Measurements from ENCODE around the gene CLASP1. TPM values are rescaled to one million over a fixed set of nuclear protein-coding genes. Genes with fewer than 3 reads are reported as not detected.
A peak's percentile ranks its signal among the peaks of the same experiment; 100 is the strongest.
"Not testable (repeated sequence)": the region's sequence is repeated elsewhere in the genome, so short reads cannot be mapped to it uniquely, and the experiment has no call there.

CLASP1 gene
- total and polyA plus RNA-seq, 5 donors from 2014 or later = 8.7 to 72.1 (median 12.2) TPM

DNA sequence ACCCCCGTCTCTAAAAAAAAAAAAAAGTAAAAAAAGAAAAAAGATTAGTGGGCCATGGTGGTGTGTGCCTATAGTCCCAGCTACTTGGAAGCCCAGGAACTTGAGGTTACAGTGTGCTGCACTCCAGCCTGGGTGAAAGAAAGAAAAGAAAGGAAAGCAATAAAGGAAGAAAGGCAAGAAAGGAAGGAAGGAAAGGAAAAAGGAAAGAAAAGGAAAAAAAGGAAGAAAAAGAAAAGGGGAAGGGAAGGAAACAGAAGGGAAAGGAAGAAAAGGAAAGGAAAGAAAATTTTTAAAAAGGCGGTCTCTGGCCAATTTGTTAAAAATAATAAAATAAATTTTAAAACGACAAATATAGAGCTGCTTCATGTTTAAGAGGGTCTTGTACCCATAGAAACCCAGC is 192.9 kb downstream of the CLASP1 start:
- no peak for DNase-seq
- Mint-ChIP-seq H3K4me3 (no peak overlapping the region), H3K27me3 (no peaks in the 10 kb centered on the region), H3K9me3 (no peaks in the 10 kb centered on the region), H3K4me1 (peaks cover 0 to 4% (median 2%) of the 10 kb centered on the region in 4 donors), H3K27ac (no peak overlapping the region), H3K36me3 (peaks cover 48% of the 10 kb centered on the region)
- ATAC-seq (ENCODE audit: low read depth in 2 of 2) = no peak
- Histone ChIP-seq H3K4me1 (ENCODE audit: control insufficient read depth, insufficient read depth, low read length, poor library complexity, severe bottlenecking) (no peaks in the 10 kb centered on the region), H3K27me3 (ENCODE audit: control insufficient read depth, insufficient read depth, low read length) (no peaks in the 10 kb centered on the region), H3K27ac (ENCODE audit: insufficient read depth, low read length, poor library complexity, severe bottlenecking) (no peak overlapping the region), H3K4me3 (ENCODE audit: low read depth, low read length) (no peak overlapping the region), H3K9me3 (ENCODE audit: control insufficient read depth in 2 of 2, low read length in 2 of 2) (no peaks in the 10 kb centered on the region), H3K36me3 (ENCODE audit: control insufficient read depth, insufficient read depth, low read length) (peaks cover 74% of the 10 kb centered on the region)

- no peaks in the 10 kb centered on the region for H3K9me3 Mint-ChIP-seq
- ATAC-seq (ENCODE audit: low read depth in 2 of 2) (no peak), DNase-seq (no peak)
- H3K36me3 Mint-ChIP-seq = peaks cover 53% of the 10 kb centered on the region
- H3K4me1 ChIP-seq (ENCODE audit: control insufficient read depth, insufficient read depth, low read length, poor library complexity, severe bottlenecking) = no peaks in the 10 kb centered on the region
- no peaks in the 10 kb centered on the region for H3K9me3 ChIP-seq (ENCODE audit: control insufficient read depth in 2 of 2, low read length in 2 of 2)
- peaks cover 0 to 4% (median 2%) of the 10 kb centered on the region in 4 donors for H3K4me1 Mint-ChIP-seq
- H3K27ac Mint-ChIP-seq = peak overlapping the region in 1 of 3 donors; percentile 39
- peaks cover 75% of the 10 kb centered on the region for H3K36me3 ChIP-seq (ENCODE audit: control insufficient read depth, insufficient read depth, low read length)
- H3K27ac ChIP-seq (ENCODE audit: insufficient read depth, low read length, poor library complexity, severe bottlenecking) = no peak overlapping the region
- H3K4me3 Mint-ChIP-seq = no peak overlapping the region
- H3K27me3 Mint-ChIP-seq = no peaks in the 10 kb centered on the region
- H3K27me3 ChIP-seq (ENCODE audit: control insufficient read depth, insufficient read depth, low read length) = no peaks in the 10 kb centered on the region
- no peak overlapping the region for H3K4me3 ChIP-seq (ENCODE audit: low read depth, low read length)
These were observed 193.8 kb downstream of the CLASP1 start for GRCh38 chr2:121455446-121455845.

- peaks cover 53% of the 10 kb centered on the region for H3K36me3 Mint-ChIP-seq
- Histone ChIP-seq H3K4me3 (ENCODE audit: low read depth, low read length) (no peak overlapping the region), H3K9me3 (ENCODE audit: control insufficient read depth in 2 of 2, low read length in 2 of 2) (no peaks in the 10 kb centered on the region), H3K36me3 (ENCODE audit: control insufficient read depth, insufficient read depth, low read length) (peaks cover 75% of the 10 kb centered on the region), H3K27ac (ENCODE audit: insufficient read depth, low read length, poor library complexity, severe bottlenecking) (no peak overlapping the region), H3K4me1 (ENCODE audit: control insufficient read depth, insufficient read depth, low read length, poor library complexity, severe bottlenecking) (no peaks in the 10 kb centered on the region), H3K27me3 (ENCODE audit: control insufficient read depth, insufficient read depth, low read length) (no peaks in the 10 kb centered on the region)
- ATAC-seq (ENCODE audit: low read depth in 2 of 2) (no peak), DNase-seq (no peak)
- H3K9me3 Mint-ChIP-seq = no peaks in the 10 kb centered on the region
- H3K27ac Mint-ChIP-seq = no peak overlapping the region
- peaks cover 0 to 4% (median under 1%) of the 10 kb centered on the region in 4 donors for H3K4me1 Mint-ChIP-seq
- no peaks in the 10 kb centered on the region for H3K27me3 Mint-ChIP-seq
- no peak overlapping the region for H3K4me3 Mint-ChIP-seq
These were observed 194.6 kb downstream of the CLASP1 start for GRCh38 chr2:121454549-121455090.

GRCh38 chr2:121451398-121451797 is 197.9 kb downstream of the CLASP1 start:
- Histone ChIP-seq H3K27me3 (ENCODE audit: control insufficient read depth, insufficient read depth, low read length) (no peaks in the 10 kb centered on the region), H3K4me1 (ENCODE audit: control insufficient read depth, insufficient read depth, low read length, poor library complexity, severe bottlenecking) (no peaks in the 10 kb centered on the region), H3K27ac (ENCODE audit: insufficient read depth, low read length, poor library complexity, severe bottlenecking) (no peak overlapping the region), H3K9me3 (ENCODE audit: control insufficient read depth in 2 of 2, low read length in 2 of 2) (no peaks in the 10 kb centered on the region), H3K4me3 (ENCODE audit: low read depth, low read length) (no peak overlapping the region), H3K36me3 (ENCODE audit: control insufficient read depth, insufficient read depth, low read length) (peaks cover 82% of the 10 kb centered on the region)
- Mint-ChIP-seq H3K36me3 (peaks cover 65% of the 10 kb centered on the region), H3K4me3 (no peak overlapping the region), H3K4me1 (peaks cover 0 to 4% (median under 1%) of the 10 kb centered on the region in 4 donors), H3K27ac (peak overlapping the region in 1 of 3 donors; percentile 50), H3K27me3 (no peaks in the 10 kb centered on the region), H3K9me3 (no peaks in the 10 kb centered on the region)
- ATAC-seq (ENCODE audit: low read depth in 2 of 2) = no peak
- no peak for DNase-seq

- DNase-seq = no peak
- H3K36me3 Mint-ChIP-seq = peaks cover 63% of the 10 kb centered on the region
These were observed 199.0 kb downstream of the CLASP1 start for GRCh38 chr2:121450301-121450700.

DNA sequence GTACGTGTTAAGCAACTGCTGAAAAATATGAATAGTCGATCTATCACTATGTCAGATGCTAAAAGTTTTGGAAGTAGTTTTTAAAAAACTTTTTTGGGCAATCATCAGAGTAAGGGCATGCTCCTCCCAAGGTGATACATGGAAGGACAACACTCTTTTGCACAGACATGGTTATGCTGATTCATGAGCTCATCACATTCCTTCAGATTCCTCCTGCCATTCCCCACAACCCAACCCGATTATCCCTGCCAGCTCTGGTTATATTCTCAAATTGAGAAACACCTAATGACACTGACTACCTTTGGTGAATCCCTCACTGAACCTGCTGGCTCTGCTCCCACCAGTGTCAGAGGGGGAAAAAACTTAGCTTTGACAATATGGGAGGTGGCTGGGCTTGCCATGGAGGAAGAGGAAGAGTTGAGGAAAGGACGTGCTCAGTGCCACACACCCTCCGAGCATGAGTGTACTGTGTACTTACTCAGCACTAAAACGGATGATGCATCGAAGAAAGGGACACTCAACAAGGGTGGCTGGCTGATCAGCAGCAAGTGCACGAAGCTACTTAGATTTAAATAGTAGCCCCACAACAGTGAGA is 202.5 kb downstream of the CLASP1 start:
- peaks cover 94% of the 10 kb centered on the region for H3K36me3 ChIP-seq (ENCODE audit: control insufficient read depth, insufficient read depth, low read length)
- H3K4me1 ChIP-seq (ENCODE audit: control insufficient read depth, insufficient read depth, low read length, poor library complexity, severe bottlenecking) = no peaks in the 10 kb centered on the region
- Mint-ChIP-seq H3K27ac (peak overlapping the region in 1 of 3 donors; percentile 57), H3K9me3 (no peaks in the 10 kb centered on the region), H3K36me3 (peaks cover 75% of the 10 kb centered on the region), H3K4me3 (no peak overlapping the region), H3K4me1 (no peaks in the 10 kb centered on the region), H3K27me3 (no peaks in the 10 kb centered on the region)
- no peak overlapping the region for H3K27ac ChIP-seq (ENCODE audit: insufficient read depth, low read length, poor library complexity, severe bottlenecking)
- H3K27me3 ChIP-seq (ENCODE audit: control insufficient read depth, insufficient read depth, low read length) = no peaks in the 10 kb centered on the region
- no peak for ATAC-seq (ENCODE audit: low read depth in 2 of 2)
- no peak overlapping the region for H3K4me3 ChIP-seq (ENCODE audit: low read depth, low read length)
- DNase-seq = no peak
- H3K9me3 ChIP-seq (ENCODE audit: control insufficient read depth in 2 of 2, low read length in 2 of 2) = no peaks in the 10 kb centered on the region

More at GRCh38 chr2:121450301-121450700, 199.0 kb downstream of the CLASP1 start:
- Histone ChIP-seq H3K4me1 (ENCODE audit: control insufficient read depth, insufficient read depth, low read length, poor library complexity, severe bottlenecking) (no peaks in the 10 kb centered on the region), H3K27me3 (ENCODE audit: control insufficient read depth, insufficient read depth, low read length) (no peaks in the 10 kb centered on the region), H3K27ac (ENCODE audit: insufficient read depth, low read length, poor library complexity, severe bottlenecking) (no peak overlapping the region), H3K9me3 (ENCODE audit: control insufficient read depth in 2 of 2, low read length in 2 of 2) (no peaks in the 10 kb centered on the region), H3K36me3 (ENCODE audit: control insufficient read depth, insufficient read depth, low read length) (peaks cover 82% of the 10 kb centered on the region), H3K4me3 (ENCODE audit: low read depth, low read length) (no peak overlapping the region)
- Mint-ChIP-seq H3K4me3 (no peak overlapping the region), H3K4me1 (peaks cover 0 to 2% (median 0%) of the 10 kb centered on the region in 4 donors), H3K27me3 (no peaks in the 10 kb centered on the region), H3K9me3 (no peaks in the 10 kb centered on the region), H3K27ac (no peak overlapping the region)
- ATAC-seq (ENCODE audit: low read depth in 2 of 2) = no peak

DNA sequence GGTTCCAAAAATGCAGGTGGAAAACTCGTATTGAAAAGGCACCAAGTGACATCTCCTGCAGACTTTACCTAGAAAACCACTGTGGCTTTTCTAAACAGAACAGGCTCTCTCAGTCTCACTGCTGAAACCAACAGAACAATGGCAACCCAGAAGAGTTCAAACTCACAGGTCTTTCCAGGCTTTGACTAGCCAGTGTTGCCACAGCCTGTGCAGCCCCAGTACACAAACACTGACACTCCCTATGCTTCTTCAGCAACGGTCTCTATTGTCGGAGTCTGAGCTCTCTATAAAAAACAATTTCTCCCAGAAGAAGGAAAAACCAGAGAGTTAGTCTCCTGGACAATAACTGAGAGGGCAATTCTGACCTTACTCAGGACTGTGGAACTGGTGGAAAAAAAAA is 206.4 kb downstream of the CLASP1 start:
- no peak overlapping the region for H3K27ac Mint-ChIP-seq
- DNase-seq (no peak), ATAC-seq (ENCODE audit: low read depth in 2 of 2) (no peak)
- no peak overlapping the region for H3K4me3 ChIP-seq (ENCODE audit: low read depth, low read length)
- no peaks in the 10 kb centered on the region for H3K9me3 Mint-ChIP-seq
- H3K4me3 Mint-ChIP-seq = no peak overlapping the region
- no peaks in the 10 kb centered on the region for H3K9me3 ChIP-seq (ENCODE audit: control insufficient read depth in 2 of 2, low read length in 2 of 2)
- H3K27me3 Mint-ChIP-seq = no peaks in the 10 kb centered on the region
- no peak overlapping the region for H3K27ac ChIP-seq (ENCODE audit: insufficient read depth, low read length, poor library complexity, severe bottlenecking)
- H3K4me1 Mint-ChIP-seq = peaks cover 0 to 3% (median 0%) of the 10 kb centered on the region in 4 donors
- H3K36me3 ChIP-seq (ENCODE audit: control insufficient read depth, insufficient read depth, low read length) = peaks cover 74% of the 10 kb centered on the region
- no peaks in the 10 kb centered on the region for H3K27me3 ChIP-seq (ENCODE audit: control insufficient read depth, insufficient read depth, low read length)
- no peaks in the 10 kb centered on the region for H3K4me1 ChIP-seq (ENCODE audit: control insufficient read depth, insufficient read depth, low read length, poor library complexity, severe bottlenecking)
- peaks cover 53% of the 10 kb centered on the region for H3K36me3 Mint-ChIP-seq

GRCh38 chr2:121438290-121438689 is 211.0 kb downstream of the CLASP1 start:
- H3K4me3 ChIP-seq (ENCODE audit: low read depth, low read length); H3K27me3 ChIP-seq (ENCODE audit: control insufficient read depth, insufficient read depth, low read length); H3K4me1 Mint-ChIP-seq; H3K9me3 Mint-ChIP-seq; H3K9me3 ChIP-seq (ENCODE audit: control insufficient read depth in 2 of 2, low read length in 2 of 2); H3K27me3 Mint-ChIP-seq; ATAC-seq (ENCODE audit: low read depth in 2 of 2); DNase-seq; H3K4me1 ChIP-seq (ENCODE audit: control insufficient read depth, insufficient read depth, low read length, poor library complexity, severe bottlenecking); H3K4me3 Mint-ChIP-seq; H3K27ac ChIP-seq (ENCODE audit: insufficient read depth, low read length, poor library complexity, severe bottlenecking): not testable (repeated sequence)
- Mint-ChIP-seq H3K27ac (peak overlapping the region in 1 of 3 donors; percentile 52), H3K36me3 (peaks cover 18% of the 10 kb centered on the region)
- peaks cover 30% of the 10 kb centered on the region for H3K36me3 ChIP-seq (ENCODE audit: control insufficient read depth, insufficient read depth, low read length)

All from CD4-positive, CD25-positive, alpha-beta regulatory T cell (primary cell).